Measurements from ENCODE around the gene ZFR2.

ZFR2 gene

GRCh38 chr19:3838661-3839060 lies 30.2 kb downstream of the ZFR2 start:
- no peaks in the 10 kb centered on the region for H3K36me3 ChIP-seq (ENCODE audit: insufficient read depth, low read length)
- DNase-seq: no peak
- H3K9me3 ChIP-seq (ENCODE audit: insufficient read depth, low read length, severe bottlenecking): peaks cover 11% of the 10 kb centered on the region
- no peak overlapping the region for H3K9ac ChIP-seq (ENCODE audit: low read depth, low read length)
- ATAC-seq (ENCODE audit: insufficient read depth, low read depth): no peak
- H2AFZ ChIP-seq (ENCODE audit: low read depth, low read length): no peak overlapping the region
- no peaks in the 10 kb centered on the region for H3K27me3 ChIP-seq (ENCODE audit: insufficient read depth, low read length, poor library complexity)
- no peak overlapping the region for H3K27ac ChIP-seq (ENCODE audit: low read length)
- no peak for TF ChIP-seq CTCF (IDR thresholded peaks at IDR 0.05; ENCODE audit: borderline replicate concordance, extremely low read depth, low read length, poor library complexity, severe bottlenecking)
- TF ChIP-seq EZH2 (IDR thresholded peaks at IDR 0.05; ENCODE audit: borderline replicate concordance, low read depth, low read length, severe bottlenecking): no peak
- H3K4me2 ChIP-seq (ENCODE audit: insufficient read depth, low read length): no peak overlapping the region
- H4K20me1 ChIP-seq (ENCODE audit: insufficient read depth, low read length): no peaks in the 10 kb centered on the region
- H3K4me3 ChIP-seq (ENCODE audit: low read depth in 1 of 2, low read length in 2 of 2): no peak overlapping the region
- H3K79me2 ChIP-seq (ENCODE audit: insufficient read depth, low read length): no peaks in the 10 kb centered on the region
- no peaks in the 10 kb centered on the region for H3K4me1 ChIP-seq (ENCODE audit: insufficient read depth, low read length)

GRCh38 chr19:3837922-3838321 lies 30.9 kb downstream of the ZFR2 start:
- Histone ChIP-seq H3K27ac (ENCODE audit: low read length) (no peak overlapping the region), H3K9me3 (ENCODE audit: insufficient read depth, low read length, severe bottlenecking) (peaks cover 11% of the 10 kb centered on the region), H3K9ac (ENCODE audit: low read depth, low read length) (no peak overlapping the region), H4K20me1 (ENCODE audit: insufficient read depth, low read length) (no peaks in the 10 kb centered on the region), H3K36me3 (ENCODE audit: insufficient read depth, low read length) (no peaks in the 10 kb centered on the region), H3K4me1 (ENCODE audit: insufficient read depth, low read length) (no peaks in the 10 kb centered on the region), H3K27me3 (ENCODE audit: insufficient read depth, low read length, poor library complexity) (no peaks in the 10 kb centered on the region), H2AFZ (ENCODE audit: low read depth, low read length) (no peak overlapping the region), H3K4me3 (ENCODE audit: low read depth in 1 of 2, low read length in 2 of 2) (no peak overlapping the region), H3K79me2 (ENCODE audit: insufficient read depth, low read length) (no peaks in the 10 kb centered on the region), H3K4me2 (ENCODE audit: insufficient read depth, low read length) (no peak overlapping the region)
- no peak for ATAC-seq (ENCODE audit: insufficient read depth, low read depth)
- TF ChIP-seq EZH2 (IDR thresholded peaks at IDR 0.05; ENCODE audit: borderline replicate concordance, low read depth, low read length, severe bottlenecking) (no peak), CTCF (IDR thresholded peaks at IDR 0.05; ENCODE audit: borderline replicate concordance, extremely low read depth, low read length, poor library complexity, severe bottlenecking) (no peak)
- DNase-seq: no peak

GRCh38 chr19:3837332-3837731 lies 31.5 kb downstream of the ZFR2 start:
- H3K27ac ChIP-seq (ENCODE audit: low read length): no peak overlapping the region
- no peaks in the 10 kb centered on the region for H3K4me1 ChIP-seq (ENCODE audit: insufficient read depth, low read length)
- no peaks in the 10 kb centered on the region for H4K20me1 ChIP-seq (ENCODE audit: insufficient read depth, low read length)
- H3K36me3 ChIP-seq (ENCODE audit: insufficient read depth, low read length): no peaks in the 10 kb centered on the region
- DNase-seq: no peak
- H3K27me3 ChIP-seq (ENCODE audit: insufficient read depth, low read length, poor library complexity): no peaks in the 10 kb centered on the region
- H3K9me3 ChIP-seq (ENCODE audit: insufficient read depth, low read length, severe bottlenecking): peaks cover 11% of the 10 kb centered on the region
- H3K9ac ChIP-seq (ENCODE audit: low read depth, low read length): no peak overlapping the region
- TF ChIP-seq EZH2 (IDR thresholded peaks at IDR 0.05; ENCODE audit: borderline replicate concordance, low read depth, low read length, severe bottlenecking) (no peak), CTCF (IDR thresholded peaks at IDR 0.05; ENCODE audit: borderline replicate concordance, extremely low read depth, low read length, poor library complexity, severe bottlenecking) (no peak)
- no peak overlapping the region for H2AFZ ChIP-seq (ENCODE audit: low read depth, low read length)
- no peaks in the 10 kb centered on the region for H3K79me2 ChIP-seq (ENCODE audit: insufficient read depth, low read length)
- ATAC-seq (ENCODE audit: insufficient read depth, low read depth): no peak
- H3K4me3 ChIP-seq (ENCODE audit: low read depth in 1 of 2, low read length in 2 of 2): no peak overlapping the region
- no peak overlapping the region for H3K4me2 ChIP-seq (ENCODE audit: insufficient read depth, low read length)

GRCh38 chr19:3836887-3837286 lies 32.0 kb downstream of the ZFR2 start:
- DNase-seq (no peak), ATAC-seq (ENCODE audit: insufficient read depth, low read depth) (no peak)
- no peak overlapping the region for H3K9ac ChIP-seq (ENCODE audit: low read depth, low read length)
- no peak overlapping the region for H3K4me3 ChIP-seq (ENCODE audit: low read depth in 1 of 2, low read length in 2 of 2)
- no peak overlapping the region for H2AFZ ChIP-seq (ENCODE audit: low read depth, low read length)
- H4K20me1 ChIP-seq (ENCODE audit: insufficient read depth, low read length): no peaks in the 10 kb centered on the region
- H3K79me2 ChIP-seq (ENCODE audit: insufficient read depth, low read length): no peaks in the 10 kb centered on the region
- TF ChIP-seq CTCF (IDR thresholded peaks at IDR 0.05; ENCODE audit: borderline replicate concordance, extremely low read depth, low read length, poor library complexity, severe bottlenecking) (no peak), EZH2 (IDR thresholded peaks at IDR 0.05; ENCODE audit: borderline replicate concordance, low read depth, low read length, severe bottlenecking) (no peak)
- H3K36me3 ChIP-seq (ENCODE audit: insufficient read depth, low read length): no peaks in the 10 kb centered on the region
- H3K4me1 ChIP-seq (ENCODE audit: insufficient read depth, low read length): no peaks in the 10 kb centered on the region
- peaks cover 11% of the 10 kb centered on the region for H3K9me3 ChIP-seq (ENCODE audit: insufficient read depth, low read length, severe bottlenecking)
- H3K27ac ChIP-seq (ENCODE audit: low read length): no peak overlapping the region
- no peaks in the 10 kb centered on the region for H3K27me3 ChIP-seq (ENCODE audit: insufficient read depth, low read length, poor library complexity)
- H3K4me2 ChIP-seq (ENCODE audit: insufficient read depth, low read length): no peak overlapping the region

Measured in DND-41 (cell line).